ENCODE data around the gene CAPN15. TPM values are rescaled to one million over a fixed set of nuclear protein-coding genes. Genes with fewer than 3 reads are reported as not detected.

The CAPN15 gene
- total RNA-seq, 4 donors from 2014 or later = 19.6 to 42.6 (median 29.0) TPM

- no peak for TF ChIP-seq POLR2A (IDR thresholded peaks at IDR 0.05)
- no peak for TF ChIP-seq CTCF (IDR thresholded peaks at IDR 0.05)
- Histone ChIP-seq H3K36me3 (peaks cover 15 to 23% of the 10 kb centered on the region in 2 donors), H3K9me3 (no peaks in the 10 kb centered on the region), H3K27ac (no peak overlapping the region), H3K27me3 (no peaks in the 10 kb centered on the region), H3K4me1 (no peaks in the 10 kb centered on the region), H3K4me3 (replicated peaks in 1 of 3) (no peak overlapping the region)
- whole genome bisulfite sequencing, 2 donors = 74 to 93% methylated on average over 6 to 8 of the region's 24 CpGs
- no peak for DNase-seq
- intact Hi-C loops (cut with DNase I) = no loop called here
These were observed 50.8 kb downstream of the CAPN15 start for GRCh38 chr16:578232-578869.

- Histone ChIP-seq H3K36me3 (peaks cover 15 to 21% of the 10 kb centered on the region in 2 donors), H3K9me3 (no peaks in the 10 kb centered on the region), H3K27ac (no peak overlapping the region), H3K4me3 (replicated peaks in 1 of 3) (no peak overlapping the region), H3K4me1 (no peaks in the 10 kb centered on the region), H3K27me3 (no peaks in the 10 kb centered on the region)
- WGBS, 2 donors = 32 to 84% methylated on average over 5 to 12 of the region's 34 CpGs
- intact Hi-C loops (cut with DNase I) = no loop called here
- peak; percentile 20 to 61 (median 36) for TF ChIP-seq CTCF (IDR thresholded peaks at IDR 0.05)
- TF ChIP-seq POLR2A (IDR thresholded peaks at IDR 0.05) = no peak
- DNase-seq = peak; percentile 51 to 65
These were observed 51.4 kb downstream of the CAPN15 start for GRCh38 chr16:578870-579405.

- intact Hi-C loops (cut with DNase I) = no loop called here
- TF ChIP-seq CTCF (IDR thresholded peaks at IDR 0.05) (no peak), POLR2A (IDR thresholded peaks at IDR 0.05) (no peak)
- H3K36me3 ChIP-seq = peaks cover 5 to 7% of the 10 kb centered on the region in 2 donors
- WGBS, 2 donors = 94 to 96% methylated on average over 9 to 11 of the region's 27 CpGs
- H3K27me3 ChIP-seq = no peaks in the 10 kb centered on the region
- no peaks in the 10 kb centered on the region for H3K9me3 ChIP-seq
- H3K4me1 ChIP-seq = peaks cover 0 to 1% of the 10 kb centered on the region in 2 donors
- no peak overlapping the region for H3K4me3 ChIP-seq (replicated peaks in 1 of 3)
- no peak overlapping the region for H3K27ac ChIP-seq
- DNase-seq = no peak
These were observed 52.8 kb downstream of the CAPN15 start for GRCh38 chr16:580141-580945.

GRCh38 chr16:580946-581498 is 53.5 kb downstream of the CAPN15 start:
- intact Hi-C loops (cut with DNase I) = no loop called here
- Histone ChIP-seq H3K4me1 (peaks cover 0 to 5% of the 10 kb centered on the region in 2 donors), H3K4me3 (replicated peaks in 1 of 3) (no peak overlapping the region), H3K36me3 (peaks cover 0 to 2% of the 10 kb centered on the region in 2 donors), H3K27me3 (no peaks in the 10 kb centered on the region), H3K9me3 (no peaks in the 10 kb centered on the region), H3K27ac (no peak overlapping the region)
- no peak for DNase-seq
- WGBS, 2 donors = 97 to 98% methylated on average over 9 to 19 of the region's 19 CpGs
- TF ChIP-seq POLR2A (IDR thresholded peaks at IDR 0.05) = no peak
- no peak for TF ChIP-seq CTCF (IDR thresholded peaks at IDR 0.05)

All from thyroid gland (tissue), 4 donors.